Measurements from ENCODE around the gene TM2D3. TPM values are rescaled to one million over a fixed set of nuclear protein-coding genes. Genes with fewer than 3 reads are reported as not detected.
"Not testable (repeated sequence)": the region's sequence is repeated elsewhere in the genome, so short reads cannot be mapped to it uniquely, and the experiment has no call there.

Gene TM2D3
- total RNA-seq, 1 experiment from 2014 or later: 18.8 TPM

GRCh38 chr15:101637038-101637437 lies 15.1 kb downstream of the TM2D3 start:
- intact Hi-C loops (cut with micrococcal nuclease; ENCODE audit: unreplicated experiment): loop anchor here (1.0 kb wide), 1 partner anchor 58 kb away; no protein-coding TSS in a partner anchor
- Histone ChIP-seq H3K9me3 (ENCODE audit: insufficient read depth, low read depth) (no peaks in the 10 kb centered on the region), H3K4me1 (replicated peaks; ENCODE audit: insufficient read depth) (peaks cover 30% of the 10 kb centered on the region), H3K27me3 (ENCODE audit: insufficient read depth, low read depth) (no peaks in the 10 kb centered on the region), H3F3A (ENCODE audit: insufficient read depth, low read depth) (peaks cover 25% of the 10 kb centered on the region; the same call in 1 of the 2 replicates), H4K20me1 (ENCODE audit: insufficient read depth) (no peaks in the 10 kb centered on the region), H3K36me3 (ENCODE audit: low read depth) (0 out of 2 replicates have a peak, but pooled peaks cover 6% of the 10 kb centered on the region), H3K27ac (peak overlapping the region; percentile 81), H3K79me2 (ENCODE audit: low read depth) (no peaks in the 10 kb centered on the region), H3K9me2 (ENCODE audit: insufficient read depth) (no peaks in the 10 kb centered on the region), H3K4me2 (peak overlapping the region; percentile 44), H3K4me3 (no peak overlapping the region), H2AFZ (no peak overlapping the region)
- BruUV-seq (replicated peaks): no TSS peak
- ChIA-PET POLR2A (ENCODE audit: unreplicated experiment) (interaction anchor here (0.6 to 0.7 kb wide), 2 partner anchors 14 to 69 kb away, joined by 3 to 4 read pairs; no protein-coding TSS in a partner anchor), CTCF (no interaction called here)
- TF ChIP-seq, protein P1, sequence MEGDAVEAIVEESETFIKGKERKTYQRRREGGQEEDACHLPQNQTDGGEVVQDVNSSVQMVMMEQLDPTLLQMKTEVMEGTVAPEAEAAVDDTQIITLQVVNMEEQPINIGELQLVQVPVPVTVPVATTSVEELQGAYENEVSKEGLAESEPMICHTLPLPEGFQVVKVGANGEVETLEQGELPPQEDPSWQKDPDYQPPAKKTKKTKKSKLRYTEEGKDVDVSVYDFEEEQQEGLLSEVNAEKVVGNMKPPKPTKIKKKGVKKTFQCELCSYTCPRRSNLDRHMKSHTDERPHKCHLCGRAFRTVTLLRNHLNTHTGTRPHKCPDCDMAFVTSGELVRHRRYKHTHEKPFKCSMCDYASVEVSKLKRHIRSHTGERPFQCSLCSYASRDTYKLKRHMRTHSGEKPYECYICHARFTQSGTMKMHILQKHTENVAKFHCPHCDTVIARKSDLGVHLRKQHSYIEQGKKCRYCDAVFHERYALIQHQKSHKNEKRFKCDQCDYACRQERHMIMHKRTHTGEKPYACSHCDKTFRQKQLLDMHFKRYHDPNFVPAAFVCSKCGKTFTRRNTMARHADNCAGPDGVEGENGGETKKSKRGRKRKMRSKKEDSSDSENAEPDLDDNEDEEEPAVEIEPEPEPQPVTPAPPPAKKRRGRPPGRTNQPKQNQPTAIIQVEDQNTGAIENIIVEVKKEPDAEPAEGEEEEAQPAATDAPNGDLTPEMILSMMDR (conservative IDR thresholded peaks at IDR 0.05): no peak
- DNase-seq: no peak

- no peak for DNase-seq
- H3K27ac ChIP-seq: no peak overlapping the region
- intact Hi-C loops (cut with micrococcal nuclease; ENCODE audit: unreplicated experiment): no loop called here
- 0 out of 2 replicates have a peak, but pooled peaks cover 3% of the 10 kb centered on the region for H3K36me3 ChIP-seq (ENCODE audit: low read depth)
- H3K27me3 ChIP-seq (ENCODE audit: insufficient read depth, low read depth): no peaks in the 10 kb centered on the region
- no peak overlapping the region for H3K4me3 ChIP-seq
- no peak overlapping the region for H3K4me2 ChIP-seq
- no peaks in the 10 kb centered on the region for H4K20me1 ChIP-seq (ENCODE audit: insufficient read depth)
- BruUV-seq (replicated peaks): no TSS peak
- no peak for TF ChIP-seq EZH2 (IDR thresholded peaks at IDR 0.05; ENCODE audit: low read depth)
- TF ChIP-seq, protein P1 (conservative IDR thresholded peaks at IDR 0.05): no peak
- CTCF ChIA-PET: no interaction called here
- H3K4me1 ChIP-seq (replicated peaks; ENCODE audit: insufficient read depth): peaks cover 30% of the 10 kb centered on the region
- H2AFZ ChIP-seq: no peak overlapping the region
- no peaks in the 10 kb centered on the region for H3K9me3 ChIP-seq (ENCODE audit: insufficient read depth, low read depth)
- no peaks in the 10 kb centered on the region for H3K9me2 ChIP-seq (ENCODE audit: insufficient read depth)
- H3F3A ChIP-seq (ENCODE audit: insufficient read depth, low read depth): peaks cover 17% of the 10 kb centered on the region; the same call in 1 of the 2 replicates
- POLR2A ChIA-PET (ENCODE audit: unreplicated experiment): no interaction called here
- H3K79me2 ChIP-seq (ENCODE audit: low read depth): no peaks in the 10 kb centered on the region
These were observed 16.0 kb downstream of the TM2D3 start for GRCh38 chr15:101635944-101636727.

DNA sequence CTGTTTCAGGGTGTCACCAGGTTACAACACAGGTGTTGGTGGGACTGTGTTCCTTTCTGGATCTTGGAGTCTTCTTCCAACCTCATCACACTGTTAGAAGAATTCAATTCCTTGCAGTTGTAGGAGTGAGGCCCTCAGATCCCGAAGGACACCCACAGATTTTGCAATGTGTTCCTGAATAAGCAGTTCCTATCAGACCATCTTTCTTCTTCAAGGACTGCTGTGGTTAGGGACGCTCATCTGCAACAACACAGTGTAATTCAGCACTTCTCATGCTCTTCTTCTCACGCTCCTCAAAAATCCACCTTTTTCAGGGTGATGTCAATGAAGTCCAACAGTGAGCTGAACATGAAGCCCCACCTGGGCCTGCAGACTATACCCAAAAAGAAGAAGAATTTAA lies 18.8 kb downstream of the TM2D3 start:
- no peak overlapping the region for H3K4me2 ChIP-seq
- H3K9me2 ChIP-seq (ENCODE audit: insufficient read depth): no peaks in the 10 kb centered on the region
- POLR2A ChIA-PET (ENCODE audit: unreplicated experiment): interaction anchor here (0.6 kb wide), 1 partner anchor 875 kb away, joined by 13 read pairs; no protein-coding TSS in a partner anchor
- H3K9me3 ChIP-seq (ENCODE audit: insufficient read depth, low read depth): no peaks in the 10 kb centered on the region
- H4K20me1 ChIP-seq (ENCODE audit: insufficient read depth): no peaks in the 10 kb centered on the region
- BruUV-seq (replicated peaks): no TSS peak
- H3K4me1 ChIP-seq (replicated peaks; ENCODE audit: insufficient read depth): peaks cover 18% of the 10 kb centered on the region
- no peak for DNase-seq
- H3K27ac ChIP-seq: no peak overlapping the region
- H3F3A ChIP-seq (ENCODE audit: insufficient read depth, low read depth): peaks cover 17% of the 10 kb centered on the region; the same call in 1 of the 2 replicates
- intact Hi-C loops (cut with micrococcal nuclease; ENCODE audit: unreplicated experiment): no loop called here
- no peaks in the 10 kb centered on the region for H3K79me2 ChIP-seq (ENCODE audit: low read depth)
- CTCF ChIA-PET: no interaction called here
- TF ChIP-seq, protein P1 (conservative IDR thresholded peaks at IDR 0.05): no peak
- no peak for TF ChIP-seq EZH2 (IDR thresholded peaks at IDR 0.05; ENCODE audit: low read depth)
- no peaks in the 10 kb centered on the region for H3K36me3 ChIP-seq (ENCODE audit: low read depth)
- H3K4me3 ChIP-seq: no peak overlapping the region
- no peaks in the 10 kb centered on the region for H3K27me3 ChIP-seq (ENCODE audit: insufficient read depth, low read depth)
- H2AFZ ChIP-seq: no peak overlapping the region

DNA sequence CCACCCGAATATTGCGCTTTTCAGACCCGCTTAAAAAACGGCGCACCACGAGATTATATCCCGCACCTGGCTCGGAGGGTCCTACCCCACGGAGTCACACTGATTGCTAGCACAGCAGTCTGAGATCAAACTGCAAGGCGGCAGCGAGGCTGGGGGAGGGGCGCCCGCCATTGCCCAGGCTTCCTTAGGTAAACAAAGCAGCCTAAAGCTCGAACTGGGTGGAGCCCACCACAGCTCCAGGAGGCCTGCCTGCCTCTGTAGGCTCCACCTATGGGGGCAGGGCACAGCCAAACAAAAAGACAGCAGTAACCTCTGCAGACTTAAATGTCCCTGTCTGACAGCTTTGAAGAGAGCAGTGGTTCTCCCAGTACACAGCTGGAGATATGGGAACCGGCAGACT lies 25.5 kb downstream of the TM2D3 start:
- H3K36me3 ChIP-seq (ENCODE audit: low read depth); BruUV-seq (replicated peaks); H3K27me3 ChIP-seq (ENCODE audit: insufficient read depth, low read depth); H3F3A ChIP-seq (ENCODE audit: insufficient read depth, low read depth); H3K4me2 ChIP-seq; intact Hi-C loops (cut with micrococcal nuclease; ENCODE audit: unreplicated experiment); H3K79me2 ChIP-seq (ENCODE audit: low read depth); H3K9me3 ChIP-seq (ENCODE audit: insufficient read depth, low read depth); H2AFZ ChIP-seq; DNase-seq; CTCF ChIA-PET; H3K9me2 ChIP-seq (ENCODE audit: insufficient read depth); POLR2A ChIA-PET (ENCODE audit: unreplicated experiment); H3K4me3 ChIP-seq; H4K20me1 ChIP-seq (ENCODE audit: insufficient read depth); H3K27ac ChIP-seq: not testable (repeated sequence)
- H3K4me1 ChIP-seq (replicated peaks; ENCODE audit: insufficient read depth): peaks cover 13% of the 10 kb centered on the region; the same call in 1 of the 2 replicates
